GM23338 (cell line): ENCODE data around the gene G3BP1. TPM values are rescaled to one million over a fixed set of nuclear protein-coding genes. Genes with fewer than 3 reads are reported as not detected.

Experiments
- CREB1 ChIP-seq: fragments of 250-450 bp; sonication (Bioruptor Pico); IDR thresholded peaks from 2 replicates; pipeline ENCODE4 v1.5.0; 2020; ENCODE audit warnings: low read depth, mild to moderate bottlenecking, moderate library complexity
- CTCF ChIP-seq, 2 experiments: fragments of 200-600 bp in 1 of 2; sonication (generic) in 1 of 2; conservative IDR thresholded peaks; 2 replicates each; pipeline versions ENCODE4 v1.5.1 to v1.6.1; 2016 to 2017; ENCODE audit warnings: antibody characterized with exemption in 2 of 2, low read depth in 2 of 2, mild to moderate bottlenecking in 2 of 2, moderate library complexity in 1 of 2
- EZH2 ChIP-seq: fragments of 200-600 bp; sonication (generic); IDR thresholded peaks from one replicate; pipeline ENCODE4 v1.8.0; 2017; ENCODE audit warnings: antibody characterized with exemption, mild to moderate bottlenecking, low read depth; ENCODE audit not compliant: unreplicated experiment
- POLR2AphosphoS5 ChIP-seq: IDR thresholded peaks from 2 replicates; pipeline ENCODE4 v1.6.1; 2016; ENCODE audit warnings: antibody characterized with exemption, low read depth
- STAT1 ChIP-seq: IDR thresholded peaks from one replicate; pipeline ENCODE4 v1.6.1; 2016; ENCODE audit warnings: antibody characterized with exemption; ENCODE audit not compliant: unreplicated experiment
- ZNF114 ChIP-seq: fragments of 250-450 bp; sonication (Bioruptor Pico); IDR thresholded peaks from 2 replicates; pipeline ENCODE4 v1.5.0; 2020; ENCODE audit warnings: mild to moderate bottlenecking, moderate library complexity
- ZNF331 ChIP-seq: fragments of 250-450 bp; sonication (Bioruptor Pico); IDR thresholded peaks from 2 replicates; pipeline ENCODE4 v1.5.0; 2020; ENCODE audit warnings: low read depth, mild to moderate bottlenecking, moderate library complexity
- ZNF462 ChIP-seq: fragments of 250-450 bp; sonication (Bioruptor Pico); IDR thresholded peaks from 2 replicates; pipeline ENCODE4 v1.5.0; 2020; ENCODE audit warnings: mild to moderate bottlenecking, moderate library complexity
- polyA plus RNA-seq: library from polyadenylated mRNA; unstranded; fragments of >200 nt; fragmentation: Nextera tagmentation; extraction: Ambion mirVana; gene quantifications from 2 replicates; pipeline ENCODE4 v1.2.1, GENCODE V29; 2016
- total RNA-seq: library from RNA; depleted of rRNA; stranded (reverse); fragments of >200 nt; shearing (Covaris generic); gene quantifications from 2 replicates; pipeline ENCODE4 v1.2.3, GENCODE V29; 2014

G3BP1 gene
- total and polyA plus RNA-seq, 2 experiments from 2014 or later, result 183 to 323 TPM

- TF ChIP-seq ZNF462 (CRISPR knock-in tag), result no peak
- TF ChIP-seq CREB1 (CRISPR knock-in tag), result no peak
- TF ChIP-seq POLR2AphosphoS5, result no peak
- no peak for TF ChIP-seq ZNF331 (CRISPR knock-in tag)
- TF ChIP-seq CTCF (conservative IDR thresholded peaks at IDR 0.05; ENCODE audit: low read depth in 2 of 2), result no peak
- no peak for TF ChIP-seq STAT1
- no peak for TF ChIP-seq ZNF114 (CRISPR knock-in tag)
- TF ChIP-seq EZH2, result no peak
Observed at GRCh38 chr5:151800532-151800931, 28.8 kb downstream of the G3BP1 start (continued).
